Osteocyte (in vitro differentiated cells): ENCODE results near the gene ABCA13. TPM values are rescaled to one million over a fixed set of nuclear protein-coding genes. Genes with fewer than 3 reads are reported as not detected.

ENCODE experiments used
- DNase-seq: peaks from one replicate; pipeline ENCODE4 v3.0.0; 2021; ENCODE audit warnings: mixed read lengths; ENCODE audit not compliant: unreplicated experiment; ENCODE audit errors: extremely low spot score
- H3K27ac Mint-ChIP-seq: one replicate; pipeline ENCODE4 v1.8.0; 2021; ENCODE audit warnings: mild to moderate bottlenecking, mixed read lengths; ENCODE audit not compliant: unreplicated experiment
- H3K27me3 Mint-ChIP-seq: one replicate; pipeline ENCODE4 v1.8.0; 2021; ENCODE audit warnings: mixed read lengths; ENCODE audit not compliant: unreplicated experiment
- H3K36me3 Mint-ChIP-seq: one replicate; pipeline ENCODE4 v1.8.0; 2021; ENCODE audit warnings: mixed read lengths; ENCODE audit not compliant: unreplicated experiment
- H3K4me1 Mint-ChIP-seq: one replicate; pipeline ENCODE4 v1.8.0; 2021; ENCODE audit warnings: mixed read lengths; ENCODE audit not compliant: unreplicated experiment
- H3K4me3 Mint-ChIP-seq: one replicate; pipeline ENCODE4 v1.8.0; 2021; ENCODE audit warnings: mild to moderate bottlenecking, moderate library complexity, mixed read lengths; ENCODE audit not compliant: unreplicated experiment
- H3K9me3 Mint-ChIP-seq: one replicate; pipeline ENCODE4 v1.8.0; 2021; ENCODE audit warnings: mixed read lengths; ENCODE audit not compliant: unreplicated experiment
- total RNA-seq: library from RNA; stranded (reverse); gene quantifications from 2 replicates; pipeline ENCODE4 v1.2.1, GENCODE V29; 2021
- TF ChIP-seq, protein P1 (sequence below): fragments of 200-600 bp; sonication (generic); IDR thresholded peaks from 2 replicates; pipeline ENCODE4 v1.5.0; 2021; ENCODE audit warnings: antibody characterized with exemption, mild to moderate bottlenecking, moderate library complexity

The ABCA13 gene
- total RNA-seq, 1 donor from 2014 or later, result 1.1 TPM

- no peak overlapping the region for H3K27ac Mint-ChIP-seq
- peaks cover 21% of the 10 kb centered on the region for H3K4me1 Mint-ChIP-seq
- H3K27me3 Mint-ChIP-seq, result peaks cover 8% of the 10 kb centered on the region
- no peaks in the 10 kb centered on the region for H3K9me3 Mint-ChIP-seq
- H3K36me3 Mint-ChIP-seq, result no peaks in the 10 kb centered on the region
- DNase-seq, result no peak
- TF ChIP-seq, protein P1, sequence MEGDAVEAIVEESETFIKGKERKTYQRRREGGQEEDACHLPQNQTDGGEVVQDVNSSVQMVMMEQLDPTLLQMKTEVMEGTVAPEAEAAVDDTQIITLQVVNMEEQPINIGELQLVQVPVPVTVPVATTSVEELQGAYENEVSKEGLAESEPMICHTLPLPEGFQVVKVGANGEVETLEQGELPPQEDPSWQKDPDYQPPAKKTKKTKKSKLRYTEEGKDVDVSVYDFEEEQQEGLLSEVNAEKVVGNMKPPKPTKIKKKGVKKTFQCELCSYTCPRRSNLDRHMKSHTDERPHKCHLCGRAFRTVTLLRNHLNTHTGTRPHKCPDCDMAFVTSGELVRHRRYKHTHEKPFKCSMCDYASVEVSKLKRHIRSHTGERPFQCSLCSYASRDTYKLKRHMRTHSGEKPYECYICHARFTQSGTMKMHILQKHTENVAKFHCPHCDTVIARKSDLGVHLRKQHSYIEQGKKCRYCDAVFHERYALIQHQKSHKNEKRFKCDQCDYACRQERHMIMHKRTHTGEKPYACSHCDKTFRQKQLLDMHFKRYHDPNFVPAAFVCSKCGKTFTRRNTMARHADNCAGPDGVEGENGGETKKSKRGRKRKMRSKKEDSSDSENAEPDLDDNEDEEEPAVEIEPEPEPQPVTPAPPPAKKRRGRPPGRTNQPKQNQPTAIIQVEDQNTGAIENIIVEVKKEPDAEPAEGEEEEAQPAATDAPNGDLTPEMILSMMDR, result no peak
- no peak overlapping the region for H3K4me3 Mint-ChIP-seq
These were observed 9.7 kb upstream of the ABCA13 start for GRCh38 chr7:48161407-48162125.

GRCh38 chr7:48165157-48165556 lies 6.1 kb upstream of the ABCA13 start:
- Mint-ChIP-seq H3K36me3 (no peaks in the 10 kb centered on the region), H3K4me3 (no peak overlapping the region)

GRCh38 chr7:48168159-48168558 lies 3.1 kb upstream of the ABCA13 start:
- Mint-ChIP-seq H3K4me1 (peaks cover 15% of the 10 kb centered on the region), H3K27me3 (peaks cover 8% of the 10 kb centered on the region), H3K9me3 (peaks cover 6% of the 10 kb centered on the region), H3K27ac (no peak overlapping the region), H3K36me3 (no peaks in the 10 kb centered on the region), H3K4me3 (no peak overlapping the region)
- DNase-seq, result no peak
- TF ChIP-seq, protein P1, result peak; percentile 52

More at GRCh38 chr7:48165157-48165556, 6.1 kb upstream of the ABCA13 start:
- Mint-ChIP-seq H3K9me3 (peaks cover 6% of the 10 kb centered on the region), H3K4me1 (peaks cover 10% of the 10 kb centered on the region), H3K27me3 (peaks cover 8% of the 10 kb centered on the region), H3K27ac (no peak overlapping the region)
- no peak for DNase-seq
- TF ChIP-seq, protein P1, result no peak

GRCh38 chr7:48170506-48170905 lies 752 bp upstream of the ABCA13 start:
- H3K4me3 Mint-ChIP-seq, result no peak overlapping the region
- TF ChIP-seq, protein P1, result no peak
- H3K27ac Mint-ChIP-seq, result no peak overlapping the region
- no peak for DNase-seq
- H3K27me3 Mint-ChIP-seq, result no peaks in the 10 kb centered on the region
- no peaks in the 10 kb centered on the region for H3K36me3 Mint-ChIP-seq
- H3K4me1 Mint-ChIP-seq, result peaks cover 27% of the 10 kb centered on the region
- peaks cover 6% of the 10 kb centered on the region for H3K9me3 Mint-ChIP-seq

DNA sequence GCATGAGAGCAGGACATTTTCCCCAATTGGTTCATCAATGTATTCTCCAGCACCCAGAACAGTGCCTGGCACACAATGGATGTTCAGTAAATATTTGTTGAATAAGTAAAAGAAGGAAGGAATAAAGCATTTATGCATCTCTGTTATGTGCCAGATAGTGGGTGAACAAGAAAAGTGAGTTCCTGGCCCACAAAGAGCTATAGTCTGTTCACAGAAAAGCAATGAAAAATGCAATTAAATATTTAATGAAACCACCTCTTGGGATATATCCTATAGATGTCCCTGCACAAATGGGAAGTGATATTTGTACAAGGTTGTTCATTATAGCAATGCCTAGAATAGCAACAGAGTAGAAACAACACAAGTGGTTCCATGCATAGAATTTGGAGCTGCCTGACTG lies 2.1 kb downstream of the ABCA13 start:
- TF ChIP-seq, protein P1, result no peak
- DNase-seq, result no peak
- peaks cover 6% of the 10 kb centered on the region for H3K9me3 Mint-ChIP-seq
- H3K4me1 Mint-ChIP-seq, result peaks cover 46% of the 10 kb centered on the region
- peak overlapping the region; percentile 84 for H3K27ac Mint-ChIP-seq
- H3K27me3 Mint-ChIP-seq, result no peaks in the 10 kb centered on the region
- no peak overlapping the region for H3K4me3 Mint-ChIP-seq
- H3K36me3 Mint-ChIP-seq, result no peaks in the 10 kb centered on the region
